AG04450 (cell line): ENCODE measurements around the gene ZDHHC12. TPM values are rescaled to one million over a fixed set of nuclear protein-coding genes. Genes with fewer than 3 reads are reported as not detected.

Experiments
- CTCF ChIA-PET: fragments of 300-600, 350-600 bp; formaldehyde crosslinking; extraction: SDS; loops from one replicate; lab custom pipeline; 2022; ENCODE audit warnings: antibody characterized with exemption, inconsistent platforms; lab: Charles Lee
- POLR2A ChIA-PET: fragments of 350-600 bp; formaldehyde crosslinking; extraction: SDS; loops from one replicate; lab custom pipeline; 2021; ENCODE audit warnings: antibody characterized with exemption, inconsistent platforms; lab: Yijun Ruan, JAX
- DNase-seq: peaks from one replicate; pipeline ENCODE4 v3.0.0-alpha.2; 2011; ENCODE audit warnings: low read depth, low spot score
- H3K27ac ChIP-seq: one replicate; pipeline ENCODE4 v1.5.1; 2012; ENCODE audit warnings: low read depth, low read length, control low read depth
- H3K27me3 ChIP-seq: one replicate; pipeline ENCODE4 v1.6.0; 2012; ENCODE audit warnings: low read length; ENCODE audit not compliant: control insufficient read depth, insufficient read depth
- H3K4me3 ChIP-seq: 2 replicates; pipeline ENCODE4 v1.5.1; 2011; ENCODE audit warnings: mild to moderate bottlenecking, low read depth, low read length, control low read depth
- H3K9me3 ChIP-seq: 2 replicates; pipeline ENCODE4 v1.5.1; 2012; ENCODE audit warnings: low read length; ENCODE audit not compliant: control insufficient read depth, insufficient read depth
- polyA plus RNA-seq: library from polyadenylated mRNA; depleted of rRNA; stranded (reverse); fragments of >200 nt; gene quantifications from 2 replicates; pipeline ENCODE4 v1.2.3, GENCODE V29; 2011; rRNA removed
- small RNA-seq: library from RNA; depleted of rRNA; stranded (forward); fragments of <200 nt; gene quantifications from one replicate; pipeline ENCODE3, GENCODE V24; 2012; ENCODE audit warnings: low read depth; ENCODE audit not compliant: insufficient read length
- TF ChIP-seq, protein P1 (sequence below): IDR thresholded peaks from 2 replicates; pipeline ENCODE4 v1.5.1; 2011; ENCODE audit warnings: low read depth, low read length, control low read depth, inconsistent platforms

Gene ZDHHC12
- polyA plus RNA-seq, 1 experiment, result 23.2 TPM

- ChIA-PET POLR2A (interaction anchor here (1.0 kb wide), 1 partner anchor 17 kb away, joined by 5 read pairs; no protein-coding TSS in a partner anchor), CTCF (interaction anchor here (1.1 kb wide), 1 partner anchor 26 kb away, joined by 8 read pairs; the partner anchor contains the start of gene PKN3)
- Histone ChIP-seq H3K27ac (no peak overlapping the region), H3K27me3 (no peaks in the 10 kb centered on the region), H3K9me3 (no peaks in the 10 kb centered on the region), H3K4me3 (no peak overlapping the region)
- TF ChIP-seq, protein P1, sequence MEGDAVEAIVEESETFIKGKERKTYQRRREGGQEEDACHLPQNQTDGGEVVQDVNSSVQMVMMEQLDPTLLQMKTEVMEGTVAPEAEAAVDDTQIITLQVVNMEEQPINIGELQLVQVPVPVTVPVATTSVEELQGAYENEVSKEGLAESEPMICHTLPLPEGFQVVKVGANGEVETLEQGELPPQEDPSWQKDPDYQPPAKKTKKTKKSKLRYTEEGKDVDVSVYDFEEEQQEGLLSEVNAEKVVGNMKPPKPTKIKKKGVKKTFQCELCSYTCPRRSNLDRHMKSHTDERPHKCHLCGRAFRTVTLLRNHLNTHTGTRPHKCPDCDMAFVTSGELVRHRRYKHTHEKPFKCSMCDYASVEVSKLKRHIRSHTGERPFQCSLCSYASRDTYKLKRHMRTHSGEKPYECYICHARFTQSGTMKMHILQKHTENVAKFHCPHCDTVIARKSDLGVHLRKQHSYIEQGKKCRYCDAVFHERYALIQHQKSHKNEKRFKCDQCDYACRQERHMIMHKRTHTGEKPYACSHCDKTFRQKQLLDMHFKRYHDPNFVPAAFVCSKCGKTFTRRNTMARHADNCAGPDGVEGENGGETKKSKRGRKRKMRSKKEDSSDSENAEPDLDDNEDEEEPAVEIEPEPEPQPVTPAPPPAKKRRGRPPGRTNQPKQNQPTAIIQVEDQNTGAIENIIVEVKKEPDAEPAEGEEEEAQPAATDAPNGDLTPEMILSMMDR, result no peak
- no peak for DNase-seq
Measured at GRCh38 chr9:128675382-128675781, 48.5 kb downstream of the ZDHHC12 start.

Small RNA genes within 50 kb of the gene (small RNA-seq; reads per million reads assigned to genes)
- not detected for gene RF00017
- gene RN7SL560P, result not detected

Other genes starting within 250 kb of the ZDHHC12 start
- 21.6 and 27.3 TPM in 2 replicates for gene GLE1, start 219.4 kb downstream of the ZDHHC12 start, polyA plus RNA-seq
- 211 and 275 TPM in 2 replicates for gene SPTAN1, start 171.5 kb downstream of the ZDHHC12 start, polyA plus RNA-seq
- 10.9 and 16.7 TPM in 2 replicates for gene DYNC2I2, start 67.3 kb downstream of the ZDHHC12 start, polyA plus RNA-seq
- gene SET, start 34.9 kb downstream of the ZDHHC12 start, polyA plus RNA-seq, result 193 and 259 TPM in 2 replicates
- 1.7 and 2.2 TPM in 2 replicates for gene PKN3, start 21.6 kb downstream of the ZDHHC12 start, polyA plus RNA-seq
- gene ZER1, start 47.8 kb upstream of the ZDHHC12 start, polyA plus RNA-seq, result 28.0 and 38.4 TPM in 2 replicates
- 25.7 and 27.4 TPM in 2 replicates for gene TBC1D13, start 63.1 kb upstream of the ZDHHC12 start, polyA plus RNA-seq
- 6.3 and 7.8 TPM in 2 replicates for gene ENDOG, start 94.4 kb upstream of the ZDHHC12 start, polyA plus RNA-seq
- gene SPOUT1, start 105.7 kb upstream of the ZDHHC12 start, polyA plus RNA-seq, result 19.1 and 24.7 TPM in 2 replicates
- gene KYAT1, start 157.8 kb upstream of the ZDHHC12 start, polyA plus RNA-seq, result 5.2 and 7.0 TPM in 2 replicates
- 25.3 and 31.7 TPM in 2 replicates for gene LRRC8A, start 158.0 kb upstream of the ZDHHC12 start, polyA plus RNA-seq
- gene PHYHD1, start 196.9 kb upstream of the ZDHHC12 start, polyA plus RNA-seq, result 9.3 and 11.6 TPM in 2 replicates
- 31.4 and 31.8 TPM in 2 replicates for gene DOLK, start 223.5 kb upstream of the ZDHHC12 start, polyA plus RNA-seq
- 46.3 and 52.1 TPM in 2 replicates for gene NUP188, start 223.6 kb upstream of the ZDHHC12 start, polyA plus RNA-seq